Naive B cell (primary cell): ENCODE results near the gene ST3GAL3. TPM values are rescaled to one million over a fixed set of nuclear protein-coding genes. Genes with fewer than 3 reads are reported as not detected.
A peak's percentile ranks its signal among the peaks of the same experiment; 100 is the strongest.

Source experiments
- ATAC-seq, 2 donors: fragments of 150-1000 bp; cut with Tn5 transposase; 2 replicates each; pipeline ENCODE4 v1.10.0; 2021; ENCODE audit warnings: low read depth in 2 of 2, mild to moderate bottlenecking in 2 of 2, moderate library complexity in 2 of 2
- DNase-seq: peaks from one replicate; pipeline ENCODE4 v3.0.0; 2022
- H3K27ac Mint-ChIP-seq, 6 donors: one replicate each; pipeline ENCODE4 v1.8.0; 2020 to 2022; ENCODE audit warnings: mild to moderate bottlenecking in 6 of 6, mixed read lengths in 6 of 6, moderate library complexity in 5 of 6, inconsistent platforms in 2 of 6
- H3K27me3 Mint-ChIP-seq, 3 donors: one replicate each; pipeline ENCODE4 v1.8.0; 2021 to 2022; ENCODE audit warnings: mixed read lengths in 3 of 3, mild to moderate bottlenecking in 1 of 3
- H3K36me3 Mint-ChIP-seq, 2 donors: one replicate each; pipeline ENCODE4 v1.8.0; 2020 to 2022; ENCODE audit warnings: mixed read lengths in 2 of 2, inconsistent platforms in 1 of 2, mild to moderate bottlenecking in 1 of 2
- H3K4me1 Mint-ChIP-seq, 3 donors: one replicate each; pipeline ENCODE4 v1.8.0; 2020 to 2022; ENCODE audit warnings: mixed read lengths in 3 of 3, inconsistent platforms in 1 of 3, mild to moderate bottlenecking in 1 of 3, moderate library complexity in 1 of 3
- H3K4me3 Mint-ChIP-seq, 8 donors: one replicate each; pipeline ENCODE4 v1.8.0; 2020 to 2022; ENCODE audit warnings: mild to moderate bottlenecking in 8 of 8, mixed read lengths in 8 of 8, moderate library complexity in 8 of 8, inconsistent platforms in 2 of 8
- H3K9me3 Mint-ChIP-seq, 7 donors: one replicate each; pipeline ENCODE4 v1.8.0; 2020 to 2022; ENCODE audit warnings: mixed read lengths in 7 of 7, mild to moderate bottlenecking in 5 of 7, inconsistent platforms in 2 of 7, moderate library complexity in 1 of 7
- polyA plus RNA-seq, 6 donors: library from polyadenylated mRNA; unstranded; fragments of 300-500 nt; fragmentation: Illumina TruSeq; gene quantifications; one replicate each; pipeline ENCODE4 v1.2.3, GENCODE V29; 2021; ENCODE audit warnings: low read depth in 6 of 6

ST3GAL3 gene
- polyA plus RNA-seq, 6 donors from 2014 or later = 7.9 to 16.1 (median 9.8) TPM

DNA sequence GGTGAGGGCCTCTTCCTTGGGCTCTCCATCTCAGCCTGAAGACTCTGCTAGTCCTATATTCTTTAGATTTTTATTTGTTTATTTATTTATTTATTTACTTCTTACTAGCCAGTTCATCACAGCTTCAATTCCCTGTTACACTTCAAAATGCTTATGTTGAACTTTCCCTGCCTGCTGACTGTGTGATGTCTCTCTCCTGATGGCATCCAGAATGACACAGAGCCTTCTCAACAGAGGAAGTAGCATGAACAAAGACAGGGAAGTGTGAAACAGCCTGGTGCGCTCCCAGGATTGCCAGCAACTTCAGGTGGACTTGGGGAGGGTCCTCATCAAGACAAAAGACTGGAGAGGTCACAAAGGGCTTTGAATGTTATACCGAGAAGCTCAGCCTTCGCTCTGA is 235.1 kb downstream of the ST3GAL3 start:
- no peaks in the 10 kb centered on the region for H3K36me3 Mint-ChIP-seq
- H3K4me1 Mint-ChIP-seq = peaks cover 21 to 29% (median 27%) of the 10 kb centered on the region in 3 donors
- no peaks in the 10 kb centered on the region for H3K9me3 Mint-ChIP-seq
- DNase-seq = no peak
- peak overlapping the region in 1 of 8 donors; percentile 54 for H3K4me3 Mint-ChIP-seq
- H3K27me3 Mint-ChIP-seq = no peaks in the 10 kb centered on the region
- ATAC-seq = no peak
- H3K27ac Mint-ChIP-seq = peak overlapping the region in 3 of 6 donors; percentile 33 to 69 (median 38)

DNA sequence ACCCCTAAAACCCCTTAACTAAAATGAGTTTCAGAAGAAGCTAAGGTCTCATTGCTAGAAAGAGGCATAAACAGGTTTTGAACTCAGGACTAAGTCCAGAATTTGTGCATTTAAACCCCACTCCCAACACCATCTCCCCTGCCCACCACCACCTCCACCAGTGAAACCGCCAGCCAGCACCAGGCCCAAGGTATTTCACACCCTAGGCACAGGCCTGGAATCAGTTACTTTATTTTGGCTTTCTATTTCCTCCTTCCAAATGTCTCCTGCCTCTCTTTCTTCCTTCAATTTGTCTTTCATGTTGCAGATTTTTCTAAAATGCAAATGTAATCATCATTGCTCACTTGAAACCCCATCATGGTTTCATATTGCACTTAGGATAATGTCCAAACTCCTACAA is 237.5 kb downstream of the ST3GAL3 start:
- Mint-ChIP-seq H3K27ac (peak overlapping the region in 2 of 6 donors; percentile 12 to 69), H3K27me3 (no peaks in the 10 kb centered on the region), H3K4me1 (peaks cover 34 to 40% (median 37%) of the 10 kb centered on the region in 3 donors), H3K9me3 (no peaks in the 10 kb centered on the region), H3K36me3 (no peaks in the 10 kb centered on the region), H3K4me3 (peak overlapping the region; percentile 2 to 91 (median 56))
- DNase-seq (no peak), ATAC-seq (no peak)

DNA sequence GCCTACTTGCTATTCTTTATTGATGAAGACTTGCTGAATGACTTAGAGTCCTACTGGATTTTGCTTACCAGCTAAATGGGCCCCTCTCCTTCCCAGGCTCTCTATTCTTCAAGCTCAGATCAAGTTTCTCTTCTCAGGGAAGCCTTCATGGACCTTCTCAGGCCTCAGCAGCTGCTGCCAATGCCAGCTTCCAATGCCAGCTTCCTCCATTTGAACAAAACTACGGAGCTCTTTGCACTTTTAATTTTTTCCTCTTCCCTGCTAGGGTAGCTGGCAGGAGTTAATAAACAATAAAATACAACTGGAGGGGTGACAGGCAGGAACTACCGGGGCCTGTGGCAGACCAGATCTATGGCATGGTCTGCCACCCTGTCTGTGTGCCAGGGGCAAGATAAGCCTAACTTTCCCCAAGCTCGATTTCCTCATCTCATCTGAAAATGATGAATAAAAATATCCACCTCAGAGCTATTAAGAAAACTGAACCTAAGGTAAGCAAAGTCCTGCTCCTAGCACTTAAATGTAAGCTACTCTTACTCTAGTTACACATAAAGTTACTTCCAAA is 238.4 kb downstream of the ST3GAL3 start:
- ATAC-seq (no peak), DNase-seq (no peak)
- peak overlapping the region; percentile 94 to 99 (median 96) for H3K27ac Mint-ChIP-seq
- H3K4me1 Mint-ChIP-seq = peaks cover 37 to 47% (median 39%) of the 10 kb centered on the region in 3 donors
- peaks cover 0 to 9% of the 10 kb centered on the region in 2 donors for H3K36me3 Mint-ChIP-seq
- H3K9me3 Mint-ChIP-seq = no peaks in the 10 kb centered on the region
- peak overlapping the region; percentile 91 to 97 (median 94) for H3K4me3 Mint-ChIP-seq
- H3K27me3 Mint-ChIP-seq = no peaks in the 10 kb centered on the region

DNA sequence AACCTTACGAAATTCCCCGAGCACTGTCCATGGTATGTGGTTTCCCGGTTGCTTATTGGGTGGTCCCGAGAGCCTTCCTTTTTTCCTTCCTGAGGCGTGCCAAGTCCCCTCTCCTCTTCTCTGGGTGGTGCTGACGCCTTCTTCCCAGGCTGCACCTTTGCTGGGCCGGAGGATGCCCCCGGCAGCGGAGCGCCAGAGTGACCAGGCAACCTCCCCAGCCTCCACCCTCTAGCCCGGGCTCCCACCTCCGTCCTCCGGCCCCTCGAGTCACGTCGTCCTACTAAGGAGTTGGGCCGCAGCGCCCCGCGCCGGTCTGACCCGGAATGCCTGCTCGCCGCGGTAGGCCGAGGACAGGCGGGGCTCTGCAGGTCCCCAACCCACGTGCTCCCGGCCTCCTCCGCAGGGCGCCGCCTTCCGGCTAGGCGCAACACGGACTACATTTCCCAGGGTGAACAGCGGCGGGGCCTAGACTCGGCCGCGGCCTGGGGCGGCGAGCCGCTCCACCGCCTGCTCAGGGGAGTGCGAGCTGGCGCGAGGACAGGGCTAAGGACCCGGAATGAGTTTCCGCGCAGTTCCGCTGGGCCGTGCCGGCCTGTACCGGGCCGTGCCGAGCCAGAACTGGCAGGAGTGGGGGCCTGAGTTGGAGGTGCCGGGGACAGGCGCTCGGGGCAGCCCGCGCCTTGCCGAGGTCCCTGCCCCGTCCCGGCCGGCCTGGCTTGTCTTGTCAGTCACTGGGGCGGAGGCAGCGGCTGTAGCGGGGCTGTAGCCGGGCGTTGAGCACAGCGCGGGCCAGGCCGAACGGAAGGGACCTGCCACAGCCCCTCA is 239.1 kb downstream of the ST3GAL3 start, which contains the start of gene IPO13:
IPO13 (plus strand) TSS at position 715 of the 825 bp plus-strand sequence. CDS start 651 bp downstream, outside the sequence.
- H3K27me3 Mint-ChIP-seq = no peaks in the 10 kb centered on the region
- peak; percentile 96 for DNase-seq
- peak; percentile 93 to 94 for ATAC-seq
- H3K36me3 Mint-ChIP-seq = peaks cover 0 to 9% of the 10 kb centered on the region in 2 donors
- peak within 1 kb of the TSS; percentile 91 to 97 (median 94) for H3K4me3 Mint-ChIP-seq
- H3K4me1 Mint-ChIP-seq = peaks cover 37 to 54% (median 39%) of the 10 kb centered on the region in 3 donors
- H3K9me3 Mint-ChIP-seq = no peaks in the 10 kb centered on the region
- peak within 1 kb of the TSS; percentile 94 to 99 (median 96) for H3K27ac Mint-ChIP-seq

DNA sequence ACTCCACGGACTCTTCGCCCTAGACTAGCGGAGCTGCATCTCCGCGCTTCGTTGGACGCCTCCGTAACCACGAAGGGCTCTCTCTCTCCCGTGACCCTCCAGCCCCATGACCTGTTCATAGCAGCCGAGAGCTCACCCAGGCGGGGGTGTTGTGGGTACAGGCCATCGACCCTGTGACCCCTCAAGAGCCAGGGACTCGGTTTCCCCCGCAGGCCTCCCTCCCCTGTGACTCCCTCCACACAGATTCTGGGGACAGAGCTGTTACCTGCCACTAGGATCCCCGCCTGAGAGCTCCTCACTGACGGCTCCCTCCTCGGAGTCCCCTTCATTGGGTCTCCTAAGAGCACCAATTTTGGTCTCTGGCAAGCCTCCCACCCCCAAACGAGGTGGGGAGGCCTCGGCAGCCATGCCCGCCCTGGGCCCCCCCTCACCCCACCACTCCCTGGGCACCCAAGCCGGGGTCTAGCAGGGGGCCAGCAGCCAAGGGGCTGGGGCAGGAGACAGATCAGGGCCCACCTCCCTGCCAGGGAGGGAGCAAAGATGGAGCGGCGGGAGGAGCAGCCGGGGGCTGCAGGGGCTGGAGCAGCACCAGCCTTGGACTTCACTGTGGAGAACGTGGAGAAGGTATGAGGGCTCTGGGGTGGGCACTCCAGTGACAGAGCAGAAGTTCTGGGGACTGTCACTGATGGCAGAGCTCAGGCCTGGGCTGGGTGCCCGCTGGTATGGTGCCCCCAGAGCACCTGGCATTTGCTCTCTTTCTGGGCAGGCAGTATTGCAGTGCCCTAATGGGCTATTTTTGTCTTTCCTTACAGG is 239.9 kb downstream of the ST3GAL3 start:
- Mint-ChIP-seq H3K9me3 (no peaks in the 10 kb centered on the region), H3K27me3 (no peaks in the 10 kb centered on the region), H3K4me1 (peaks cover 37 to 57% (median 39%) of the 10 kb centered on the region in 3 donors), H3K36me3 (peaks cover 0 to 9% of the 10 kb centered on the region in 2 donors), H3K27ac (peak overlapping the region; percentile 92 to 98 (median 95)), H3K4me3 (peak overlapping the region; percentile 91 to 97 (median 94))
- ATAC-seq (peak; percentile 0 to 2), DNase-seq (no peak)

DNA sequence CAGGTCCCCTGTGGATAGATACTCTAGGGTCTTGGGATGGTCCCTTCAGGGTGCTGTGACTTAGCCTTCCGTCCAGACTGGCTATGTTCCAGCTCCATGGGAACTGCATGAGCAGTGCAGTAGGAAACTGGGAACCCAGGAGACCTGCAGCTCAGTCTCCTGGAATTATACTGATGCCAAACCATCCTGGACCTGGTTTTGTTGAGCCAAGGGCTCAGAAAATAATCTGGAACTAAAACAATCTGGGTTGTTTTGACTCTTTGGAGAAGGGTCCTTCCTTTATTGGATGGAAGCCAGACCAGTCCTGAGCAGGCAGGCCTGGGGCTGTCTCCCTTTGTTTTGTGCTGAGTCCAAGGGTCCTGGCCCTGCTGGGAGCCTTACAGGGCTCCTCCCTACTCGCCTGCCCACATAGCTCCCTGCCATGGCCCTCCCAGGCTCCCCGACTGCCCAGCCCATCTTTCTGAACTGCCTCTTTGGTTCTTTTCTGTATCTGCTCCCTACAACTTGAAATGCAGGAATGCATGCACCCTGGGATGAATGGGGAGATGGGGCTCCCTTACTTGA is 240.6 kb downstream of the ST3GAL3 start:
- Mint-ChIP-seq H3K27ac (peak overlapping the region in 5 of 6 donors; percentile 36 to 95 (median 85)), H3K36me3 (peaks cover 0 to 9% of the 10 kb centered on the region in 2 donors), H3K4me1 (peaks cover 32 to 57% (median 39%) of the 10 kb centered on the region in 3 donors), H3K4me3 (peak overlapping the region; percentile 84 to 95 (median 94)), H3K9me3 (no peaks in the 10 kb centered on the region), H3K27me3 (no peaks in the 10 kb centered on the region)
- ATAC-seq = no peak
- no peak for DNase-seq

DNA sequence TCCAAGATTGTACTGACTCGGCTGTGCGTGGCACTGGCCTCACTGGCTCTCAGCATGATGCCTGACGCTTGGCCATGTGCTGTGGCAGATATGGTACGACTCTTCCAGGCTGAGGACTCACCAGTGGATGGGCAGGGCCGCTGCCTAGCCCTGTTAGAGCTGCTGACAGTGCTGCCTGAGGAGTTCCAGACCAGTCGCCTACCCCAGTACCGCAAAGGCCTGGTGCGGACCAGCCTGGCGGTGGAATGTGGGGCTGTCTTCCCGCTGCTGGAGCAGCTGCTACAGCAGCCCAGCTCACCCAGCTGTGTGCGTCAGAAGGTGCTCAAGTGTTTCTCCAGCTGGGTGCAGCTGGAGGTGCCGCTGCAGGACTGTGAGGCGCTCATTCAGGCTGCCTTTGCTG is 242.3 kb downstream of the ST3GAL3 start:
- DNase-seq (no peak), ATAC-seq (no peak)
- Mint-ChIP-seq H3K4me3 (peak overlapping the region in 3 of 8 donors; percentile 23 to 94 (median 54)), H3K4me1 (peaks cover 29 to 54% (median 34%) of the 10 kb centered on the region in 3 donors), H3K27me3 (no peaks in the 10 kb centered on the region), H3K27ac (no peak overlapping the region), H3K9me3 (no peaks in the 10 kb centered on the region), H3K36me3 (peaks cover 0 to 9% of the 10 kb centered on the region in 2 donors)

DNA sequence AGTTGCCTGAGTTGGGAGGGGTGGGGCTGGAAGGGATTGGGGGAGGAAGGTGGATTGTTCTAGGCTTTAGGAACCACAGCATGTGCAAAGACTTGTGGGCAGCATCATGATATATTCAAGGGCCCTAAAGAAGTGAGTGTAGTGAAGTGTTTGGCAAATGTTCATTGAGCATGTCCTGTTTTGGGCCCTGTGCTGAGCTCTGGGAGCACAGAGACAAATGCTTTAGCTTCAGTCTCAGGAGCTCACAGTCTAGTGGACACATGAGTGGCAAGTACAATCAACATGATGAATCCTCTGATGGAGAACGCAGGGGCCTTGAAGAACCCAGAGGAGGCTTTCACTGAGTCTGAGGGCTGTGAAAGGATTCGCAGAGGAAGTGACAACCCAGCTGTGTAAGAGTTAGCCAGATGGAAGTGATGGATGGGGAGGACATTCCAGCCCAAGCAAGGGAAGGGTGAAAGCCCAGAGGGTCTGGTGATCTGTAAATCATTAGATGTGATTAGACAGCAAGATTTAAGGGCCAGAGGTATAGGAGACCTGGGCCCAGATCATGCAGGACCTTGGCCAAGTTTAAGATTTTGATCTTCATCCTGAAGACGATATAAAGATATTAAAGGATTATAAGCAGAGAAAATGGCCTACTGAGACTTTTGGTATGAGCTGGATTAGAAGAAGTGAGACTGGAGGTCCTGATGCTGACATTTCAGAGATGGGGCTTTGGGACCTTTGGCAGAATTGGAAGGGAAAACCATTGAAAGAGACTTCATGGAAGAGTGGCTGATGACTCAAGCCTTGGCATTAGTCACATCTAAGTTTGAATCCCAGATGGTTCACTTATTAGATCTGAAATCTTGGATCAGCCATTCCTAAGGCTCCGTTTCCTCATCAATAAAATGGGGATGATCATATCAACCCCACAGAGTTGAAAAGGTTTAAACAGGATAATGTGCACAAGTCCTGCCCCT is 244.0 kb downstream of the ST3GAL3 start:
- ATAC-seq = no peak
- Mint-ChIP-seq H3K9me3 (no peaks in the 10 kb centered on the region), H3K27ac (peak overlapping the region in 2 of 6 donors; percentile 18 to 71), H3K36me3 (peaks cover 0 to 9% of the 10 kb centered on the region in 2 donors), H3K27me3 (no peaks in the 10 kb centered on the region), H3K4me1 (peaks cover 16 to 46% (median 18%) of the 10 kb centered on the region in 3 donors), H3K4me3 (peak overlapping the region in 2 of 8 donors; percentile 26 to 76)
- DNase-seq = no peak

DNA sequence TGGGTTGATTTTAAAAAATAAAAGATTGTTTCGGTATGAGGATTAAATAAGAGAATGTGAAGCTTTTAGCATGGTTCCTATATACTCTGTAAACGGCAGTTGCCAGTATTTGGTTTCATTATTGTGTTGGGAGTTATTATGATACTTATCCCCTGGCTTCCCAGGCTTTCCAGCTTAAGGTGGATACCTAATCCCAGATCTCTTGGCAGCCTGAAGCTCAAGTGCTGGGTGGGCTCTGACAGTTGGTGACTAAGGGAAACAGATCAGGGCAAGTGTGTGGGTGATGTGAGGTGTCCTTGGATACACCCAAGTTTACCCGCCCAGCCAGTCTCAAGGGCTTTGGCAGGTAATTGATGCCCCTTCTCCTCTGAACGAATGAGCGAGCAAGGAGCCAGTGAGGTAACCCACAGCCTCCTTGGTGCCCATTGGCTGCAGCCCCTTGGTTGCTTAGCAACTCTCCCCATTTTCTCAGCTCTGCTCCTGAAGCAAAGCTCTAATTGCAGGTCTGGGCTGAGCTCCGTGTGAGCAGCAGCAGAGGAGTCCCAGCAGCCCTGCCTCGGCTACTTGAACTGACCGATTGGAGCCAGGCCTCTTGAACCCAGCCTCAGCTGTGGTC is 245.5 kb downstream of the ST3GAL3 start:
- DNase-seq = no peak
- H3K36me3 Mint-ChIP-seq = peaks cover 0 to 16% of the 10 kb centered on the region in 2 donors
- no peak for ATAC-seq
- H3K27ac Mint-ChIP-seq = no peak overlapping the region
- no peak overlapping the region for H3K4me3 Mint-ChIP-seq
- no peaks in the 10 kb centered on the region for H3K9me3 Mint-ChIP-seq
- no peaks in the 10 kb centered on the region for H3K27me3 Mint-ChIP-seq
- H3K4me1 Mint-ChIP-seq = peaks cover 14 to 35% (median 14%) of the 10 kb centered on the region in 3 donors

DNA sequence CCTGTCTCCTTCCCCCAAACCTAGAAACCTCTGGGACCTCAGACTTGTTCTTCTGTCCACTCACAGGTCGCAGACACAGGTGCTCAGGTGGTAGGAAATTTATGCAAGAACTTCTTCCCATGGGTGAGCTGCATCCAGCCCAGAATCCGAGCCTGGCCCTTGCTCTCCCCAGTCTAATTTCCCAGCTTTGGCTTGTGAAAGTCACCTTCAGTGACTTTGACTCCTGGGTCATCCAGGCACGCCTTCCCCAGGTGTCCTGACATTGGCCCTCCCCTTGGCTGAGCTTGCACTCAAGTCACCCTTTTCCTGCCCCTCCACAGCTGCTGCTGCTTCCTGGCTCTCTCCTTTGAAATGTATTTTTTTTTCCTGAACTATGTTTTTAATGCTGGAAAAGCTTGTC is 246.0 kb downstream of the ST3GAL3 start:
- ATAC-seq = no peak
- Mint-ChIP-seq H3K27me3 (no peaks in the 10 kb centered on the region), H3K36me3 (peaks cover 0 to 21% of the 10 kb centered on the region in 2 donors), H3K4me3 (no peak overlapping the region), H3K4me1 (peaks cover 9 to 30% (median 10%) of the 10 kb centered on the region in 3 donors), H3K27ac (peak overlapping the region in 1 of 6 donors; percentile 69), H3K9me3 (no peaks in the 10 kb centered on the region)
- DNase-seq = no peak

DNA sequence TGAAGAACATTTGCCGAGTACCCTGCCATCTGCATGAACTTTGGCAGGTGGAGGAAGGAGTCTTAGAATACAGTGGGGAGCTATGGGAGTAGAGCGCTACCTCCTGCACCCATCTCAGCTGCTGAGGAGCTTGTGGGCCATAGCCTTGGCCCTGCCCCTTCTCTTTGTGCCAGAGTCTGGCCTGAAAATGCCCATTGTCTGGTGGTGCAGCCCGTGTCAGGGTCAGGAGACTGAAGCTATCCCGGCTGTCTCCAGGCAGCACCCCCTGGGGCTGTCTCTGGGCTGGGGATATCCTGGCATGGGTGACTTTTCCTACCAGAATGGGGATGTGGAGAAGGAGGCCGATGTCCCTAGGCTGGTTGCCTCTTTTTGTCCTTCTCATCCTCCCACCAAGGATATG is 246.7 kb downstream of the ST3GAL3 start:
- H3K27me3 Mint-ChIP-seq = no peaks in the 10 kb centered on the region
- H3K27ac Mint-ChIP-seq = peak overlapping the region in 1 of 6 donors; percentile 69
- H3K4me1 Mint-ChIP-seq = peaks cover 2 to 26% (median 7%) of the 10 kb centered on the region in 3 donors
- DNase-seq (no peak), ATAC-seq (no peak)
- H3K36me3 Mint-ChIP-seq = peaks cover 0 to 28% of the 10 kb centered on the region in 2 donors
- no peaks in the 10 kb centered on the region for H3K9me3 Mint-ChIP-seq
- H3K4me3 Mint-ChIP-seq = no peak overlapping the region
